Suprapubic skin (tissue), 4 donors: ENCODE measurements around the gene GTPBP6. TPM values are rescaled to one million over a fixed set of nuclear protein-coding genes. Genes with fewer than 3 reads are reported as not detected.
"Not testable (repeated sequence)": the region's sequence is repeated elsewhere in the genome, so short reads cannot be mapped to it uniquely, and the experiment has no call there.

Experiments used
- DNase-seq, 2 donors: peaks; one replicate each; pipeline ENCODE4 v3.0.0-alpha.2; 2019; ENCODE audit warnings: low spot score in 2 of 2
- H3K27ac ChIP-seq: fragments of 200-600 bp; sonication (generic); one replicate; pipeline ENCODE4 v1.5.1; 2019
- H3K27me3 ChIP-seq: fragments of 200-600 bp; sonication (generic); one replicate; pipeline ENCODE4 v1.5.1; 2019
- H3K36me3 ChIP-seq: fragments of 200-600 bp; sonication (generic); one replicate; pipeline ENCODE4 v1.5.1; 2019
- H3K4me1 ChIP-seq: fragments of 200-600 bp; sonication (generic); one replicate; pipeline ENCODE4 v1.5.1; 2019
- H3K4me3 ChIP-seq: fragments of 200-600 bp; sonication (generic); one replicate; pipeline ENCODE4 v1.5.1; 2019; ENCODE audit warnings: mild to moderate bottlenecking
- H3K9me3 ChIP-seq: fragments of 200-600 bp; sonication (generic); one replicate; pipeline ENCODE4 v1.5.1; 2019
- EP300 ChIP-seq: sonication (generic); formaldehyde crosslinking; IDR thresholded peaks from one replicate; pipeline ENCODE4 v1.6.1; 2017; ENCODE audit warnings: antibody characterized with exemption
- POLR2A ChIP-seq, 2 donors: fragments of 450-650 bp; IDR thresholded peaks; one replicate each; pipeline ENCODE4 v1.6.1; 2017; ENCODE audit warnings: antibody characterized with exemption in 2 of 2, mild to moderate bottlenecking in 2 of 2, moderate library complexity in 2 of 2
- POLR2AphosphoS5 ChIP-seq, 3 donors: sonication (generic); formaldehyde crosslinking; IDR thresholded peaks; one replicate each; pipeline ENCODE4 v1.6.1; 2017; ENCODE audit warnings: antibody characterized with exemption in 3 of 3
- WGBS: methylation state at CpG from one replicate; pipeline ENCODE4 v1.1.5; 2018; 5-methylcytosine and 5-hydroxymethylcytosine counted together
- total RNA-seq, 4 donors: library from RNA; depleted of rRNA; stranded (reverse); fragments of >200 nt; gene quantifications; one replicate each; pipeline ENCODE4 v1.1.0, GENCODE V29; 2016
- TF ChIP-seq, protein P1 (sequence below), 2 donors: fragments of 200-600 bp in 1 of 2; fragments of 450-650 bp in 1 of 2; sonication (generic) in 1 of 2; IDR thresholded peaks; one replicate each; pipeline ENCODE4 v1.5.1; 2016 to 2019; ENCODE audit warnings: antibody characterized with exemption in 2 of 2, mild to moderate bottlenecking in 1 of 2, moderate library complexity in 1 of 2

GTPBP6 gene
- total RNA-seq, 4 donors from 2014 or later = 29.7 to 36.4 (median 34.3) TPM

- TF ChIP-seq, protein P1, sequence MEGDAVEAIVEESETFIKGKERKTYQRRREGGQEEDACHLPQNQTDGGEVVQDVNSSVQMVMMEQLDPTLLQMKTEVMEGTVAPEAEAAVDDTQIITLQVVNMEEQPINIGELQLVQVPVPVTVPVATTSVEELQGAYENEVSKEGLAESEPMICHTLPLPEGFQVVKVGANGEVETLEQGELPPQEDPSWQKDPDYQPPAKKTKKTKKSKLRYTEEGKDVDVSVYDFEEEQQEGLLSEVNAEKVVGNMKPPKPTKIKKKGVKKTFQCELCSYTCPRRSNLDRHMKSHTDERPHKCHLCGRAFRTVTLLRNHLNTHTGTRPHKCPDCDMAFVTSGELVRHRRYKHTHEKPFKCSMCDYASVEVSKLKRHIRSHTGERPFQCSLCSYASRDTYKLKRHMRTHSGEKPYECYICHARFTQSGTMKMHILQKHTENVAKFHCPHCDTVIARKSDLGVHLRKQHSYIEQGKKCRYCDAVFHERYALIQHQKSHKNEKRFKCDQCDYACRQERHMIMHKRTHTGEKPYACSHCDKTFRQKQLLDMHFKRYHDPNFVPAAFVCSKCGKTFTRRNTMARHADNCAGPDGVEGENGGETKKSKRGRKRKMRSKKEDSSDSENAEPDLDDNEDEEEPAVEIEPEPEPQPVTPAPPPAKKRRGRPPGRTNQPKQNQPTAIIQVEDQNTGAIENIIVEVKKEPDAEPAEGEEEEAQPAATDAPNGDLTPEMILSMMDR (IDR thresholded peaks at IDR 0.05) = no peak
- TF ChIP-seq POLR2A (IDR thresholded peaks at IDR 0.05) (no peak), EP300 (no peak), POLR2AphosphoS5 (IDR thresholded peaks at IDR 0.05) (no peak)
- WGBS = 95% methylated on average over 22 of the region's 39 CpGs
- Histone ChIP-seq H3K27me3 (no peaks in the 10 kb centered on the region), H3K4me3 (no peak overlapping the region), H3K9me3 (no peaks in the 10 kb centered on the region), H3K36me3 (peaks cover 41% of the 10 kb centered on the region), H3K4me1 (no peaks in the 10 kb centered on the region), H3K27ac (no peak overlapping the region)
- DNase-seq = peak in 1 of 2 donors; percentile 71
Observed at GRCh38 chrX:353566-354535, 35.3 kb upstream of the GTPBP6 start.

DNA sequence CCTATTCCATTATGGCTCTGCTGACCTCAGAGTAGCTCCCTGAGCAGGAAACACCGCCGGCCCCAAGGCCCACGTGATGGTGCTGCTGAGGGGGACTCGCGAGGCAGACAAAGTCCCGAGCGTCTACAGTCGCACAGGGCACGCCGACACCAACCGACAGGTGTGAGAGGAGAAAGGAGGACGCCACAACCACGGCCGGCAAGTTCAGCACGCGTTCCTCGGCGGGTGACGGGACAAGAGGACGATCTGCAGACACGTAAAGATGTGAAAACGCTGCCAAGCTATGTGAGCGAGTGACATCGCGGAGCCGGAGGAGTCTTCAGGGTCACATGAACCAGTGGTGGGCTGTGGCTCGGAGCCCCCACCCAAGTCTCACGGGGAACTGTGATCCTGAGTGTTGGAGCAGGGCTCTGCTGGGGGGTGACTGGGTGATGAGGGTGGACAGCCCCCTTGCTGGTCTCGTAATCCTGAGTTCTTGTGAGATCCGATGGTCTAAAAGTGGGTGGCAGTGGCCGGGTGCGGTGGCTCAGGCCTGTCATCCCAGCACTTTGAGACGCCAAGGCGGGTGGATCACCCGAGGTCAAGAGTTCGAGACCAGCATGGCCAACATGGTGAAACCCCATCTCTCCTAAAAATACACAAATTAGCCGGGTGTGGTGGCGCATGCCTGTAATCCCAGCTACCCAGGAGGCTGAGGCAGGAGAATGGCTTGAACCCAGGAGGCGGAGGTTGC lies 34.2 kb upstream of the GTPBP6 start:
- 96% methylated on average over 37 of the region's 39 CpGs for WGBS
- Histone ChIP-seq H3K36me3 (peaks cover 30% of the 10 kb centered on the region), H3K4me1 (no peaks in the 10 kb centered on the region), H3K9me3 (no peaks in the 10 kb centered on the region), H3K27ac (no peak overlapping the region), H3K4me3 (no peak overlapping the region), H3K27me3 (no peaks in the 10 kb centered on the region)
- DNase-seq = peak in 1 of 2 donors; percentile 70
- TF ChIP-seq POLR2AphosphoS5 (IDR thresholded peaks at IDR 0.05) = no peak
- no peak for TF ChIP-seq POLR2A (IDR thresholded peaks at IDR 0.05)
- TF ChIP-seq, protein P1 (IDR thresholded peaks at IDR 0.05) = no peak
- no peak for TF ChIP-seq EP300

DNA sequence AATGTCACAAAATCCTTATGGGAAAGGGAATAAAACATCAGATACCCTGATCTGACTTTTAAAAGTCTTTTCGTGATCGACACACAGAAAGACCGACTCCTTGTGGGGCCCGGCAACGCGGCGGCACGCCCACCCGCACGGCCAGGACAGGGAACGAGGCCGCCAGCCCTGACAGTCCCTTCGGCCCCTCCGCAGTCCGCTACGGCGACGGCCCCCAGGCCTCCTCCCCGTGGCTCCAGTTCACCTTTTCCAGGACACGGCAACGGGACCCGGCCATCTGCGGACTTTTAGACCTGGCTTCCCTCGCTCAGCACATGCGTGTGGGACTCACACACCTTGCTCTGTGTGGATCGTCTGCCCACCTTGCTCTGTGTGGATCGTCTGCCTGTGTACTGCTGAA lies 33.6 kb upstream of the GTPBP6 start:
- no peaks in the 10 kb centered on the region for H3K27me3 ChIP-seq
- DNase-seq = no peak
- H3K9me3 ChIP-seq = no peaks in the 10 kb centered on the region
- H3K27ac ChIP-seq = no peak overlapping the region
- WGBS = 95% methylated on average over 27 of the region's 27 CpGs
- H3K4me3 ChIP-seq = no peak overlapping the region
- H3K4me1 ChIP-seq = no peaks in the 10 kb centered on the region
- TF ChIP-seq POLR2AphosphoS5 (IDR thresholded peaks at IDR 0.05) = no peak
- TF ChIP-seq, protein P1 (IDR thresholded peaks at IDR 0.05) = no peak
- TF ChIP-seq POLR2A (IDR thresholded peaks at IDR 0.05) = no peak
- no peak for TF ChIP-seq EP300
- H3K36me3 ChIP-seq = peaks cover 29% of the 10 kb centered on the region

- TF ChIP-seq POLR2AphosphoS5 (IDR thresholded peaks at IDR 0.05) = no peak
- no peak for TF ChIP-seq POLR2A (IDR thresholded peaks at IDR 0.05)
- TF ChIP-seq EP300 = no peak
- TF ChIP-seq, protein P1 (IDR thresholded peaks at IDR 0.05) = no peak
- Histone ChIP-seq H3K4me1 (no peaks in the 10 kb centered on the region), H3K9me3 (no peaks in the 10 kb centered on the region), H3K27ac (no peak overlapping the region), H3K36me3 (peaks cover 33% of the 10 kb centered on the region), H3K4me3 (no peak overlapping the region), H3K27me3 (no peaks in the 10 kb centered on the region)
- 98% methylated on average over 10 of the region's 10 CpGs for WGBS
- DNase-seq = peak in 1 of 2 donors; percentile 50
Observed at GRCh38 chrX:351736-352135, 33.1 kb upstream of the GTPBP6 start.

- H3K4me1 ChIP-seq, H3K9me3 ChIP-seq, H3K27ac ChIP-seq, DNase-seq, H3K27me3 ChIP-seq, H3K4me3 ChIP-seq: not testable (repeated sequence)
- H3K36me3 ChIP-seq = peaks cover 38% of the 10 kb centered on the region
- WGBS = 98% methylated on average over 5 of the region's 13 CpGs
Observed at GRCh38 chrX:351324-351641, 32.7 kb upstream of the GTPBP6 start.
